Inflammatory macrophage treated with lipopolysaccharide for 1 hour (primary cell): Measurements from ENCODE around the gene CHRM5.
A peak's percentile ranks its signal among the peaks of the same experiment; 100 is the strongest.

Experiments used
- DNase-seq, 2 donors: peaks; one replicate each; pipeline ENCODE4 v3.0.0-alpha.2; 2020 to 2022

Gene CHRM5

GRCh38 chr15:33968224-33968623 is at the start of gene CHRM5:
TSS of gene CHRM5 (plus strand) at chr15:33968497. CDS start at chr15:34062718, 94,221 bp downstream.
- no peak for DNase-seq

GRCh38 chr15:33923446-33923845 is 44.9 kb upstream of the CHRM5 start:
- DNase-seq: no peak

- DNase-seq: no peak
Observed at GRCh38 chr15:33926260-33926659, 42.0 kb upstream of the CHRM5 start.

- DNase-seq: no peak
Observed at GRCh38 chr15:33932734-33933133, 35.6 kb upstream of the CHRM5 start.

- DNase-seq: no peak
Observed at GRCh38 chr15:33934396-33934795, 33.9 kb upstream of the CHRM5 start.

- DNase-seq: no peak
Observed at GRCh38 chr15:33934921-33935320, 33.4 kb upstream of the CHRM5 start.

- DNase-seq: no peak
Observed at GRCh38 chr15:33941279-33942063, 26.8 kb upstream of the CHRM5 start.

GRCh38 chr15:33946152-33946551 is 22.1 kb upstream of the CHRM5 start:
- DNase-seq: no peak

- no peak for DNase-seq
Observed at GRCh38 chr15:33955945-33956344, 12.4 kb upstream of the CHRM5 start.

GRCh38 chr15:33956397-33956796 is 11.9 kb upstream of the CHRM5 start:
- DNase-seq: no peak

- peak; percentile 14 to 35 for DNase-seq
Observed at GRCh38 chr15:33959844-33960548, 8.3 kb upstream of the CHRM5 start.

GRCh38 chr15:33960549-33960935 is 7.8 kb upstream of the CHRM5 start:
- DNase-seq: no peak

GRCh38 chr15:33963831-33964664 is 4.2 kb upstream of the CHRM5 start:
- DNase-seq: peak; percentile 18 to 32

- no peak for DNase-seq
Observed at GRCh38 chr15:33964665-33965040, 3.6 kb upstream of the CHRM5 start.

GRCh38 chr15:33968821-33969220 is 524 bp downstream of the CHRM5 start:
- DNase-seq: no peak

- DNase-seq: no peak
Observed at GRCh38 chr15:33971811-33972210, 3.5 kb downstream of the CHRM5 start.

GRCh38 chr15:33975022-33975565 is 6.8 kb downstream of the CHRM5 start:
- DNase-seq: no peak

- DNase-seq: no peak
Observed at GRCh38 chr15:33980159-33980558, 11.9 kb downstream of the CHRM5 start.

GRCh38 chr15:33982516-33982915 is 14.2 kb downstream of the CHRM5 start:
- no peak for DNase-seq

GRCh38 chr15:33985287-33985686 is 17.0 kb downstream of the CHRM5 start:
- no peak for DNase-seq

GRCh38 chr15:33985751-33986150 is 17.5 kb downstream of the CHRM5 start:
- DNase-seq: no peak

GRCh38 chr15:33987444-33987843 is 19.1 kb downstream of the CHRM5 start:
- DNase-seq: no peak

GRCh38 chr15:33988384-33988783 is 20.1 kb downstream of the CHRM5 start:
- no peak for DNase-seq
